Ureter (tissue), 1 donor: ENCODE measurements around the gene DRC7. TPM values are rescaled to one million over a fixed set of nuclear protein-coding genes. Genes with fewer than 3 reads are reported as not detected.
"Not testable (repeated sequence)": the region's sequence is repeated elsewhere in the genome, so short reads cannot be mapped to it uniquely, and the experiment has no call there.

Source experiments
- DNase-seq: peaks from one replicate; pipeline ENCODE4 v3.0.0-alpha.2; 2020; ENCODE audit warnings: low spot score
- total RNA-seq: library from RNA; stranded (reverse); gene quantifications from one replicate; pipeline ENCODE4 v1.2.4, GENCODE V29; 2023
- donor health status: DM: yes; HTN: yes; CAD: no.

The DRC7 gene
- total RNA-seq, 1 donor from 2014 or later, result 0.49 TPM

- DNase-seq, result no peak
Measured at GRCh38 chr16:57658878-57659674, 35.5 kb upstream of the DRC7 start.

- DNase-seq, result no peak
Measured at GRCh38 chr16:57660715-57661463, 33.7 kb upstream of the DRC7 start.

DNA sequence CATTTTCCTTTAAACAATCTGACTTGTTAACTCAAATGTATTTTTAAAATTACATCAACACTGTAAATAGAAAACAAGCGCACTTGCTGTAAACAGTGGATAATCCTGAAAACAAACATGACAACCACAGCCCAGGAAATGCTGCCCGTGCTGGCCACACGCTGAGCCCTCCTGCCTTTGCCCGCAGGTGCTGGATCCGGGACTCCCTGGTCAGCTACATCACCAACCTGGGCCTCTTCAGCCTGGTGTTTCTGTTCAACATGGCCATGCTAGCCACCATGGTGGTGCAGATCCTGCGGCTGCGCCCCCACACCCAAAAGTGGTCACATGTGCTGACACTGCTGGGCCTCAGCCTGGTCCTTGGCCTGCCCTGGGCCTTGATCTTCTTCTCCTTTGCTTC is 33.1 kb upstream of the DRC7 start:
- no peak for DNase-seq

DNA sequence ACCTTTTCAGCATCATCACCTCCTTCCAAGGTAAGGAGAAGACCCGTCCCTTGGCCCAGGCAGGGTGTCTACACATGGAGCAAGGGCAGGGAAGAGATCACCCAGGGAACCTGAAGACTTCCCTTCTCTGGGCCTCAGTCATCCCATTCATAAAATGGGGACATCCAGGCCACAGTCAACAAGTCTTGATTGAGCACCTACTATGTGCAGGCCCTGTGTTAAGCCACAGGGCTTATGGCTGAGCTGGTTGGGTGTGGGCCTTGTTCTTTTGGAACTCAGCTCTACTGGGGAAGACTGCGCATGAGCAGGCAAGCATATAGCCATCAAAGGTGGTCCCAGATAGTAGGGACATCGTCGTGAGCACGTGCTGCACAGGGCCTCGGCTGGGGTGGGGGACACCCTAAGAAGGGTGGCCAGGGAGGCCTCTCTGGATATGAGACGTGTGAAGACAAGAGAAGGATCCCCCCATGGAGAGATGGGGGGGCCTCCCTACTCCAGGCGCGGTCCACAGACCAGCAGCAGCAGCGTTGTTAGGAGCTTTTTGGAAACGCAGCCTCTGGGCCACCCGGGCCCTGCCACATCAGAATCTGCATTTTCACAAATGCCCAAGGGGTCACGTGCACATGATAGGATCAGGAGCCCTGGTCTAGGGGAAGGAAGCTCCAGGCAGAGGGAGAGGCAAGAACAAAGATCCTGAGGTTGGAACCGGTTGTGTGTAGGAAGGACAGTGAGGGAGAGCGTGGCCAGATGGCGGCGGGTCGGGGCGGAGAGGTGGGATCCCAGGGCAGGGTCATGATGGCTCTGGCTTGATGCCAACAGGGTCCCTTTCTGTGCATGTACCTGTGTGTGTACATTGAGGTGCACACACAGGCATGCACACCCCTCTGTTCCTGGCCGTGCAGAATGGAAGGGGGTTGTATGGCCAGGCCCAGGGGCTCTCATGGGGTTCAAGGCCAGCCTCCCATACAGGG is 32.4 kb upstream of the DRC7 start:
- no peak for DNase-seq

GRCh38 chr16:57663436-57663835 is 31.2 kb upstream of the DRC7 start:
- no peak for DNase-seq

DNA sequence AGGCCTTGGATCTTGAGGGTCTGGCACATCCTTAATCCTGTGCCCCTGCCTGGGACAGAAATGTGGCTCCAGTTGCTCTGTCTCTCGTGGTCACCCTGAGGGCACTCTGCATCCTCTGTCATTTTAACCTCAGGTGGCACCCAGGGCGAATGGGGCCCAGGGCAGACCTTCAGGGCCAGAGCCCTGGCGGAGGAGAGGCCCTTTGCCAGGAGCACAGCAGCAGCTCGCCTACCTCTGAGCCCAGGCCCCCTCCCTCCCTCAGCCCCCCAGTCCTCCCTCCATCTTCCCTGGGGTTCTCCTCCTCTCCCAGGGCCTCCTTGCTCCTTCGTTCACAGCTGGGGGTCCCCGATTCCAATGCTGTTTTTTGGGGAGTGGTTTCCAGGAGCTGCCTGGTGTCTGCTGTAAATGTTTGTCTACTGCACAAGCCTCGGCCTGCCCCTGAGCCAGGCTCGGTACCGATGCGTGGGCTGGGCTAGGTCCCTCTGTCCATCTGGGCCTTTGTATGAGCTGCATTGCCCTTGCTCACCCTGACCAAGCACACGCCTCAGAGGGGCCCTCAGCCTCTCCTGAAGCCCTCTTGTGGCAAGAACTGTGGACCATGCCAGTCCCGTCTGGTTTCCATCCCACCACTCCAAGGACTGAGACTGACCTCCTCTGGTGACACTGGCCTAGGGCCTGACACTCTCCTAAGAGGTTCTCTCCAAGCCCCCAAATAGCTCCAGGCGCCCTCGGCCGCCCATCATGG is 30.5 kb upstream of the DRC7 start:
- no peak for DNase-seq

DNA sequence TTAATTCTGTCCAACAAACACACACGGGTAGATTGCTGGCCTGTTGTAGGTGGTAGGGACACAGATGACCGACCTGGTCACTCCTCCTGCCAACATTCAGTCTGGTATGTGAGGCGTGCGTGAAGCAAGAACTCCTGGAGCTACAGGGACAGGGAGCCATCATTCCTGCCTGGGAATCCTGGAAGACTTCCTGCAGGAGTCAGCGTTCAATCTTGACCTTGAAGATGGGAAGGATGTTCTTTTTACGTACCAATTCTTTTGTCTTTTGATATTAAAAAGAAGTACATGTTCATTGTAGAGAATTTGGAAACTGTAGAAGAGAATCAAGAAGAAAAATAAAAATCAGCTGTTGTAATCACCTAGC is 30.0 kb upstream of the DRC7 start:
- no peak for DNase-seq

- no peak for DNase-seq
Measured at GRCh38 chr16:57665541-57665940, 29.1 kb upstream of the DRC7 start.

DNA sequence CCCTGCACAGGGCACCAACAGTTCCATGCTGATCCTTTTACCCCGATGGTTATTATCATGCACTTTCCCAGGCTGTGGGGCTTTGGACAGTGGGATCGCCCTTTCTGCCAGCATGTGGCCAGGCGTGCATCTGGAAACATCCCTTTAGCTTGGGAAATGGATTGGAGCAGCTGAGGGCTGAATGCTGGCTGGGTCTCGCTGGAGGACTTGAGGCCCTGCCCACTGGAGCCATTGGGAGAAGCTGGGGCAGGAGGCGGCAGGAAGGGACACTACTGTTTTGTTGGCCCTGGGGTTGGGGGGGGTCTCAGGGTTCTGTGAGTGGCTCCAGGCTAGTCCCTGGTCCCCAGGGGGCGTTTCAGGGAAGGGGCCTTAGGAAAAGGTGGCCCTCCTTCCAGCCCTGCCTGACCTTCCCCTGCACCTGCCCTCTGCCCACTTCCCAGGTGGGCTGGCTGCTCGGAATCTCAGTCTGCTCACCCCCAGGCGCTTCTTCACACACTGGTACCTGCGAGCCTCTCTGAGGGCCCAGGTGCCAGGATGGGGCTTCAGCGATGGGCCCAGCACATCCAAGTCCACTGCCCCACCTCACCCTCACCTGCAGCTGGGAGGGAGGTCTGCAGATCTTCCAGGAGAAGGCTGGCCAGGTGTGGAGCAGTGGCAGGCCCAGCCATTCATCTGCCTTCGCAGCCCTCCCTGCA is 28.1 kb upstream of the DRC7 start:
- no peak for DNase-seq

- DNase-seq, result no peak
Measured at GRCh38 chr16:57667048-57667525, 27.5 kb upstream of the DRC7 start.

DNA sequence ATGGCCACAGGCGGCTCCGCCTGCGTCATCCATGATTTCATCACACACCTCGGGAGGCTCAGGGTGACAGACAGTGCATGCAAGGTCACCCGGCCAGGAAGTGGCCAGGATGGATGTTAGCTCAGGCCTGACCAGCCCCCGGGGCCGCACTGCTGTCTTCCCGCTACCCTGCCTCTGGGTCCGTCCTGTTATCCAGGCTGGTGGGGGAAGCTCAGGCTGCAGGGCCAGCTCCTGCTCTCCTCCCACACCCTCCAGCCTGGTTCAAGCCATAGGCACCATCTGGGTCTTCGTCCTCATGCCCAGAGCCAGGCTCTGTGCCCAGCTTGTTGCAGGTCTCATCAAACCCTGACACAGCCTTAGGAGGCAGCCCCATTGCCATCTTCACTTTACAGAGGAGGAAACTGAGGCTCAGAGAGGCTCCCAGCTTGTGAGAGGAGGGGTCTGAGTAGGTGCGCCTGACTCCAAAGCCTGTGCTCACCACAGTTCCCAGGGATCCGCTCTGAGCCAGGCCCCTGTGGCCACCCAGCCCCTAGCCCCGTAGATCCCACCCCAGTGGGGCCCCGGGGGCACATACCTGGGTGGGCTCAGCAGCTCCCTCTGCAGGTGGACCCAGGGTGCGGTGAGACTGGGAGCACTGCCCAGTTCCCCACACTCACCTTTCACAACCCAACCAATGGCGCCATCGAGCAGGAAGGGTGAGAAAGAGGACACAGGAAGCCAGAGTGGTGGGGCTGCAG is 26.9 kb upstream of the DRC7 start:
- no peak for DNase-seq

DNA sequence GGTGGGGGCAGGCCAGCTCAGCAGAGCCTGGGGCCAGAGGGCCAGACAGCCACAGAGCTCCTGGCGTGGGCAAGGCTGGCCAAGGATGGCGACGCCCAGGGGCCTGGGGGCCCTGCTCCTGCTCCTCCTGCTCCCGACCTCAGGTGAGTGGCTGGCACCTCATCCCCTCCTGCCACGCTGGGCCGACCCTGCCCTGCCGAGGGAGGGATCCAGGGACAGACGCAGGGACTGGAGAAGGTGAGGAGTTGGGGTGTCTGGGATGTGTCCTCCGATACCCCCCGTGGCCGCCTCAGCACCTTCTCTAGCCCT is 26.4 kb upstream of the DRC7 start, which contains the start of gene ADGRG3:
Gene ADGRG3 (plus strand): TSS at position 44 of the 309 bp plus-strand sequence. CDS start 42 bp downstream, at position 86.
- no peak for DNase-seq

GRCh38 chr16:57668630-57669475 is 25.8 kb upstream of the DRC7 start:
- DNase-seq, result no peak

DNA sequence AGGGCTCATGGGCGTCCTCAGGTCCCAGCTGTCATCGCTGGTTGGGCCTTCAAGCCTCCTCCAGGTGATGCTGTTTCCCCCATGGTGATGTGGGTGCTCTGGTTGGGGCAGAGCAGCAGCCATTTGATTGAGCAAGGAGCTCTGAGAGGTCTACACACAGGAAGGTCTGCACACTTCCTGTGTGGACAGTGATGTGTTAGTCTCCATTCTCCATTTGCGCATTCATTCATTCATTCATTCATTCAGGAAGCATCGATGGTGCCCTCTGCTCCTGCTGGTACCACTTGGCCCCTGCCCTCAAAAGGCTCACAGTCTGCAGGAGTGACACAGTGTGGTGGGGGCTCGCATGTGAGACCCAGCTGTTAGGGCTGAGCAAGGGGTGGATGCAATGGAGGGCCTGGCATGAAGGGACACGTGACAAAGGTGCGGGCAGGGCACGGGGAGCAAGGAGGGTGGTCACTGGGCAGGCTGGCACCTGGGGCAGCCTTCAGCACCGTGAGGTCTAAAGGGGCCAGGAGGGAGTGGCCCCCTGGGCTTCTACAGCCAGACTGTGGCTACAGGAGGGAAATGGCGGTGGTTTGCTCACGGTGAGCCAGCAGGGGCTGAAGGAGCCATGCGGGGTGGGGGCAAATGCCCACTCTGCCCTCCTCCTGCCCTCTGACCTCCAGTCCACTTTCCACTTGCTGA is 25.0 kb upstream of the DRC7 start:
- DNase-seq, result no peak

GRCh38 chr16:57670196-57670595 is 24.4 kb upstream of the DRC7 start:
- no peak for DNase-seq

DNA sequence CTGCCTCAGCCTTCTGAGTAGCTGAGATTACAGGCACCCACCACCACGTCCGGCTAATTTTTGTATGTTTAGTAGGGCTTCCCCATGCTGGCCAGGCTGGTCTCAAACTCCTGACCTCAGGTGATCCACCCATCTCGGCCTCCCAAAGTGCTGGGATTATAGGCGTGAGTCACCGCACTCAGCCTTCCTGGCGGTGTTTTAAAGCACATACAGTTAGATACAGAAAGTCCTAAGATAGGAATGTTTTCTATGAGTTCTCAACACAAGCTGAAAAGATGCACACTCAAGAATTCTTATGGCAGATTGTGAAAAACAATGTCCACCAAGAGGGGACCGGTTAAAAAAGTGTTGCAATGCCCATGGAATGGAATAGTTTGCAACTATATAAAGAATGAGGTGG is 23.2 kb upstream of the DRC7 start:
- not testable (repeated sequence) for DNase-seq

DNA sequence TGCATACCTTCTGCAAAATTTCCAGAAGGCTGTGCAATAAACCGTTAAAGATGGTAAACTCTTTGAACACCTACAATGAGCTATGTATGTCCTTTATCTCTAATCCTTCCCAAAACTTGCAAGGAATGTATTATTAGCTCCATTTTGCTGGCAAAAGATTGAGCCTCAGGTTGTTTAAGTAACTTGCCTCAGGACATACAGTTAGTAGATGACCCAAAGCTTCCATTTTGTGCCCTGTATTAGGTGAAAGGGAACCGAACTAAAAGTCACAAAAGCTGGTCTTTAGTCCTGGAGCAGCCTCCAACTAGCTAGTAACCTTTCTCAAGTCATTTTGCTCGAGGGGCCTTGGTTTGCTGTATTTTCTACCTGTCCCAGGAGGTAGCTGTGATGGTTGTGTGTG is 22.2 kb upstream of the DRC7 start:
- DNase-seq, result no peak

- no peak for DNase-seq
Measured at GRCh38 chr16:57672824-57673223, 21.8 kb upstream of the DRC7 start.
